Spleen (tissue), 7 donors: ENCODE measurements around the gene ZNF532.

Experiments
- POLR2A ChIP-seq, 3 donors: fragments of 450-650 bp; IDR thresholded peaks; one replicate each; pipeline ENCODE4 v1.5.1; 2017; ENCODE audit warnings: antibody characterized with exemption in 3 of 3, mild to moderate bottlenecking in 1 of 3
- TF ChIP-seq, protein P1 (sequence below), 11 experiments: fragments of 200-600 bp in 7 of 11; fragments of 450-650 bp in 4 of 11; sonication (generic) in 4 of 11; IDR thresholded peaks in 8 of 11; conservative IDR thresholded peaks in 3 of 11; 1 replicate in 7 of 11; 2 replicates in 4 of 11; pipeline versions ENCODE4 v1.4.0 to v1.8.0; 2016 to 2021; ENCODE audit warnings: antibody characterized with exemption in 11 of 11, inconsistent platforms in 4 of 11, mild to moderate bottlenecking in 1 of 11
- donor health status: DM: no; HTN: no; CAD: no; lungs with moderate emphysema.
- donor health status: DM: no; HTN: no; CAD: no.
- donor health status: DM: no; HTN: no; CAD: no.

DNA sequence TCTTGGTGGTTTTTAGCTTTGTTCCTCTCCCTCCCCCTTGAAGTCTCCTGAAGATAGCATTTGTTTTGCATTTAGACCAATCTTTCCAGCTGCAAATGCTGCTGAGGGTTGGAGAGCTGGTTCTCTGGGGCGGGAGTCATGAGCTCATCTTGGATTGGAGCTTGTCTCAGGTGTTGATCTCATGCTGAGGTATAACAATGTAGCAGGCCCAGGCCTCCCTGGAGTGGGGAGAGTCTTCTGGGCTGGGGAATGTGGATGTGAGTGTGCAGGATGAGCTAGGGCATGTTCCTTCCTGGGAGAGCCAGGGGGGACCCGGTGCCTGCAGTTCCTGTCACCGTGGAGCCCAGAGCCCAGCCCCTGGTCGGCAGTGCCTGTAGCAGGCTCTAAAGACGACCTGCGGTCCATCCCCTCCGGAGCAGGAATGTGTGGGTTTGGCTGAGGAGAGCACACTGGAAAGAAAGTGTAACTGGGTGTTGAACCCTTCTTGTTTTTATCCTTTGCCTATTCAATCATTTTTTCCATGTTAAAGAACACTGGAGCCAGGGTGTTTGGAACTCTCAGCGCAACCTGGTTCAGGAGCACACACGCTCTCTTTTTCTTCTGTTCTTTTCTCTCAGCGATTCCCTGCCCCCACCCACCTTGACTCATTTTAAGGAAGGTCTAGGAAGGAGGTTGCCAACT, 2.7 kb downstream of the ZNF532 start:
- TF ChIP-seq, protein P1, sequence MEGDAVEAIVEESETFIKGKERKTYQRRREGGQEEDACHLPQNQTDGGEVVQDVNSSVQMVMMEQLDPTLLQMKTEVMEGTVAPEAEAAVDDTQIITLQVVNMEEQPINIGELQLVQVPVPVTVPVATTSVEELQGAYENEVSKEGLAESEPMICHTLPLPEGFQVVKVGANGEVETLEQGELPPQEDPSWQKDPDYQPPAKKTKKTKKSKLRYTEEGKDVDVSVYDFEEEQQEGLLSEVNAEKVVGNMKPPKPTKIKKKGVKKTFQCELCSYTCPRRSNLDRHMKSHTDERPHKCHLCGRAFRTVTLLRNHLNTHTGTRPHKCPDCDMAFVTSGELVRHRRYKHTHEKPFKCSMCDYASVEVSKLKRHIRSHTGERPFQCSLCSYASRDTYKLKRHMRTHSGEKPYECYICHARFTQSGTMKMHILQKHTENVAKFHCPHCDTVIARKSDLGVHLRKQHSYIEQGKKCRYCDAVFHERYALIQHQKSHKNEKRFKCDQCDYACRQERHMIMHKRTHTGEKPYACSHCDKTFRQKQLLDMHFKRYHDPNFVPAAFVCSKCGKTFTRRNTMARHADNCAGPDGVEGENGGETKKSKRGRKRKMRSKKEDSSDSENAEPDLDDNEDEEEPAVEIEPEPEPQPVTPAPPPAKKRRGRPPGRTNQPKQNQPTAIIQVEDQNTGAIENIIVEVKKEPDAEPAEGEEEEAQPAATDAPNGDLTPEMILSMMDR (IDR thresholded peaks at IDR 0.05 in 8 of 11, conservative IDR thresholded peaks at IDR 0.05 in 3 of 11) = no peak
- TF ChIP-seq POLR2A (IDR thresholded peaks at IDR 0.05) = no peak
